ENCODE results near the gene BOD1. TPM values are rescaled to one million over a fixed set of nuclear protein-coding genes. Genes with fewer than 3 reads are reported as not detected.

BOD1 gene
- total and polyA plus RNA-seq, 2 donors (not counting 3 experiments of a cell fraction or from before 2014, with no cell fraction given): 57.6 to 62.4 TPM

DNA sequence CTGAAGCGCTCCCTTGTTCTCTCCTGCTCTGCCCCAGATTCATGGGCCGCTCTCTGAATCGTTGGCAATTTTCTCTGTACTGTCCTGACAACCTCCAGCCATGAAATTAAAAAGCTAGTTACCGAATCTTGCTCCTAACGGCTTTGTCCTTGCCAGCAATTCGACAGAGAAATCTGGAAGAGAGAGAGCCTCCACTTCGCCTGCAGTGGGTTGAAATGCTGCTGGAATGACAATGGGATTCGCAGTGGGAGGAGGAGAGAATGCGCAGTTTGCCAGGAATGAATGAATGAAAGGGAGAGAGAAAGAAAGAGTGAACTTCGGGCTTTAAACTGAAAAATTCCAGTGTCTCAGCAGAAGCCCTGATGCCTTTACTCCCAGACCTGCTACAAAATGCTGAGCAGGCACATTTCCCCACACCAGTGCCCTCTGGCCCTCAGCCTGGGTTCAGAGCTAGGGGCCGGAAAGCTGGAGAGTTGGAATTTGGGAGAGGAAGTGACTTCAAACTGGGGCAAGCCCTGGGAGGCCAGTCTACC lies 11.5 kb upstream of the BOD1 start:
- ChIA-PET CTCF (interaction anchor here (1.7 to 5.7 kb wide), 3 partner anchors 23 to 345 kb away, joined by 4 to 41 read pairs (median 23); no protein-coding TSS in a partner anchor), POLR2A (no interaction called here)
- Histone ChIP-seq H3K4me2 (ENCODE audit: insufficient read depth, low read length) (no peak overlapping the region), H3K9me1 (replicated peaks; ENCODE audit: control insufficient read depth, extremely low read depth, insufficient read depth, low read length) (no peaks in the 10 kb centered on the region), H3K9ac (replicated peaks; ENCODE audit: extremely low read depth, insufficient read depth, low read length) (no peak overlapping the region), H4K20me1 (replicated peaks; ENCODE audit: control insufficient read depth, extremely low read depth, insufficient read depth, low read length) (no peaks in the 10 kb centered on the region), H3K4me1 (ENCODE audit: control insufficient read depth, extremely low read depth, insufficient read depth, low read length) (no peaks in the 10 kb centered on the region), H3K27ac (ENCODE audit: insufficient read depth, low read depth, low read length) (no peak overlapping the region), H3K36me3 (ENCODE audit: control insufficient read depth in 2 of 2, extremely low read depth in 1 of 2, insufficient read depth in 2 of 2, low read length in 2 of 2) (no peaks in the 10 kb centered on the region), H3K27me3 (ENCODE audit: control insufficient read depth in 2 of 2, insufficient read depth in 2 of 2, low read length in 2 of 2) (peaks cover 3 to 8% of the 10 kb centered on the region in 2 experiments), H3K4me3 (replicated peaks in 1 of 3; ENCODE audit: insufficient read depth in 1 of 3, low read depth in 1 of 3, low read length in 3 of 3) (no peak overlapping the region), H3K9me3 (replicated peaks; ENCODE audit: control insufficient read depth, insufficient read depth, low read length) (no peaks in the 10 kb centered on the region), H3K79me2 (ENCODE audit: control insufficient read depth, insufficient read depth, low read length) (no peaks in the 10 kb centered on the region), H2AFZ (ENCODE audit: low read depth, low read length) (no peak overlapping the region)
- no peak for TF ChIP-seq EZH2 (IDR thresholded peaks at IDR 0.05; ENCODE audit: borderline replicate concordance, low read depth, low read length, severe bottlenecking)
- no peak for TF ChIP-seq POLR2AphosphoS5 (IDR thresholded peaks at IDR 0.05; ENCODE audit: insufficient read depth, low read depth, low read length)
- no peak for TF ChIP-seq JUN (IDR thresholded peaks at IDR 0.05; ENCODE audit: borderline replicate concordance, insufficient read depth, insufficient read length, low read depth)
- TF ChIP-seq, protein P1, sequence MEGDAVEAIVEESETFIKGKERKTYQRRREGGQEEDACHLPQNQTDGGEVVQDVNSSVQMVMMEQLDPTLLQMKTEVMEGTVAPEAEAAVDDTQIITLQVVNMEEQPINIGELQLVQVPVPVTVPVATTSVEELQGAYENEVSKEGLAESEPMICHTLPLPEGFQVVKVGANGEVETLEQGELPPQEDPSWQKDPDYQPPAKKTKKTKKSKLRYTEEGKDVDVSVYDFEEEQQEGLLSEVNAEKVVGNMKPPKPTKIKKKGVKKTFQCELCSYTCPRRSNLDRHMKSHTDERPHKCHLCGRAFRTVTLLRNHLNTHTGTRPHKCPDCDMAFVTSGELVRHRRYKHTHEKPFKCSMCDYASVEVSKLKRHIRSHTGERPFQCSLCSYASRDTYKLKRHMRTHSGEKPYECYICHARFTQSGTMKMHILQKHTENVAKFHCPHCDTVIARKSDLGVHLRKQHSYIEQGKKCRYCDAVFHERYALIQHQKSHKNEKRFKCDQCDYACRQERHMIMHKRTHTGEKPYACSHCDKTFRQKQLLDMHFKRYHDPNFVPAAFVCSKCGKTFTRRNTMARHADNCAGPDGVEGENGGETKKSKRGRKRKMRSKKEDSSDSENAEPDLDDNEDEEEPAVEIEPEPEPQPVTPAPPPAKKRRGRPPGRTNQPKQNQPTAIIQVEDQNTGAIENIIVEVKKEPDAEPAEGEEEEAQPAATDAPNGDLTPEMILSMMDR (IDR thresholded peaks at IDR 0.05; ENCODE audit: extremely low read depth in 1 of 2, insufficient read depth in 1 of 2, low read depth in 1 of 2, low read length in 2 of 2): no peak
- TF ChIP-seq GATA2 (IDR thresholded peaks at IDR 0.05; ENCODE audit: insufficient read depth, insufficient read length, low read depth, low read length): no peak
- no peak for DNase-seq (ENCODE audit: low read depth, low spot score)
- intact Hi-C loops (cut with micrococcal nuclease): no loop called here
- dilution Hi-C loops (cut with MboI; ENCODE audit: extremely low pct_ligation_motif_present, low sequenced_read_pairs): no loop called here
- no TSS peak for BruUV-seq (replicated peaks)
- no peak for FAIRE-seq

All from endothelial cell of umbilical vein (primary cell).